A549 (cell line): ENCODE measurements around the gene BTLA.
"Not testable (repeated sequence)": the region's sequence is repeated elsewhere in the genome, so short reads cannot be mapped to it uniquely, and the experiment has no call there.

ENCODE experiments used
- CBX2 ChIP-seq: fragments of 200-600 bp; sonication (generic); IDR thresholded peaks from 2 replicates; pipeline ENCODE4 v1.6.1; 2016; ENCODE audit warnings: low read depth, mild to moderate bottlenecking, borderline replicate concordance
- CTCF ChIP-seq: fragments of >200 bp; sonication (Bioruptor Twin); formaldehyde crosslinking; IDR thresholded peaks from 3 replicates; pipeline ENCODE4 v1.5.1; 2016
- EHMT2 ChIP-seq: fragments of 200-600 bp; sonication (generic); IDR thresholded peaks from 2 replicates; pipeline ENCODE4 v1.6.1; 2016; ENCODE audit warnings: antibody characterized with exemption, low read depth, mild to moderate bottlenecking, moderate library complexity
- FOSB ChIP-seq: fragments of 250-450 bp; sonication (Bioruptor Pico); IDR thresholded peaks from 2 replicates; pipeline ENCODE4 v1.5.0; 2020; ENCODE audit warnings: mild to moderate bottlenecking, moderate library complexity
- JUN ChIP-seq, 2 experiments: fragments of >200 bp; sonication (Bioruptor Twin); formaldehyde crosslinking; IDR thresholded peaks; 2 replicates in 1 of 2; 3 replicates in 1 of 2; pipeline ENCODE4 v1.6.1; 2016 to 2017
- JUNB ChIP-seq: fragments of >200 bp; sonication (Bioruptor Twin); formaldehyde crosslinking; IDR thresholded peaks from 2 replicates; pipeline ENCODE4 v1.6.1; 2016
- KDM5A ChIP-seq: fragments of 200-600 bp; sonication (generic); IDR thresholded peaks from 2 replicates; pipeline ENCODE4 v1.6.1; 2016; ENCODE audit warnings: antibody characterized with exemption, mild to moderate bottlenecking
- MAFK ChIP-seq: fragments of 450-650 bp; IDR thresholded peaks from 2 replicates; pipeline ENCODE4 v1.6.1; 2014; ENCODE audit not compliant: partially characterized antibody
- MYC ChIP-seq: IDR thresholded peaks from 2 replicates; pipeline ENCODE4 v1.6.1; 2012; ENCODE audit warnings: mild to moderate bottlenecking, inconsistent platforms, low read length, improper control_type of control experiment, borderline replicate concordance
- NR3C1 ChIP-seq: fragments of >200 bp; sonication (Bioruptor Twin); formaldehyde crosslinking; IDR thresholded peaks from 3 replicates; pipeline ENCODE4 v1.6.1; 2017
- POLR2A ChIP-seq: IDR thresholded peaks from 2 replicates; pipeline ENCODE4 v1.6.1; 2012; ENCODE audit warnings: mild to moderate bottlenecking, low read length
- RFX5 ChIP-seq: fragments of 450-650 bp; IDR thresholded peaks from 2 replicates; pipeline ENCODE4 v1.7.1; 2014; ENCODE audit warnings: antibody characterized with exemption, mild to moderate bottlenecking, moderate library complexity
- SREBF2 ChIP-seq: fragments of 450-650 bp; IDR thresholded peaks from 2 replicates; pipeline ENCODE4 v1.6.1; 2014; ENCODE audit warnings: mild to moderate bottlenecking, moderate library complexity

GRCh38 chr3:112494448-112494767 is 4.9 kb downstream of the BTLA start:
- TF ChIP-seq FOSB (CRISPR knock-in tag); CTCF; EHMT2; KDM5A; RFX5; POLR2A; SREBF2; CBX2; MAFK; NR3C1; JUNB; JUN (IDR thresholded peaks at IDR 0.05); MYC: not testable (repeated sequence)
